ENCODE data around the gene ITPA.

The ITPA gene

GRCh38 chr20:3209257-3209945 is at the start of gene ITPA:
Gene ITPA, plus strand, starts transcription at chr20:3209498. Its CDS starts 54 bp downstream, at chr20:3209552.
- DNase-seq, result peak; percentile 76

- DNase-seq, result no peak
These were observed 48.9 kb upstream of the ITPA start for GRCh38 chr20:3160418-3160817.

GRCh38 chr20:3161316-3162079 is 47.8 kb upstream of the ITPA start:
- no peak for DNase-seq

GRCh38 chr20:3162080-3162611 is 47.2 kb upstream of the ITPA start:
- no peak for DNase-seq

- DNase-seq, result no peak
These were observed 45.9 kb upstream of the ITPA start for GRCh38 chr20:3163099-3164042.

- DNase-seq, result no peak
These were observed 45.1 kb upstream of the ITPA start for GRCh38 chr20:3164043-3164762.

GRCh38 chr20:3164763-3165410 is 44.4 kb upstream of the ITPA start:
- DNase-seq, result no peak

- peak; percentile 80 for DNase-seq
These were observed 43.6 kb upstream of the ITPA start for GRCh38 chr20:3165473-3166337.

GRCh38 chr20:3166338-3166912 is 42.9 kb upstream of the ITPA start:
- no peak for DNase-seq

GRCh38 chr20:3166913-3167342 is 42.4 kb upstream of the ITPA start:
- DNase-seq, result no peak

GRCh38 chr20:3167738-3168078 is 41.6 kb upstream of the ITPA start:
- DNase-seq, result no peak

GRCh38 chr20:3168079-3168828 is 41.0 kb upstream of the ITPA start:
- DNase-seq, result no peak

GRCh38 chr20:3168829-3169590 is 40.3 kb upstream of the ITPA start:
- DNase-seq, result no peak

- DNase-seq, result no peak
These were observed 37.7 kb upstream of the ITPA start for GRCh38 chr20:3171391-3172125.

- no peak for DNase-seq
These were observed 37.0 kb upstream of the ITPA start for GRCh38 chr20:3172126-3172932.

GRCh38 chr20:3172933-3173609 is 36.2 kb upstream of the ITPA start, which contains the start of gene LZTS3:
Gene LZTS3, minus strand, starts transcription at chr20:3173549. Its CDS starts 6,386 bp downstream, at chr20:3167163.
- peak; percentile 83 for DNase-seq
